Spleen (tissue), 7 donors: ENCODE results near the gene TDRD7.

Experiments
- CTCF ChIP-seq, 11 experiments: fragments of 200-600 bp in 7 of 11; fragments of 450-650 bp in 4 of 11; sonication (generic) in 4 of 11; IDR thresholded peaks in 8 of 11; conservative IDR thresholded peaks in 3 of 11; 1 replicate in 7 of 11; 2 replicates in 4 of 11; pipeline versions ENCODE4 v1.4.0 to v1.8.0; 2016 to 2021; ENCODE audit warnings: antibody characterized with exemption in 11 of 11, inconsistent platforms in 4 of 11, mild to moderate bottlenecking in 1 of 11
- POLR2A ChIP-seq, 3 donors: fragments of 450-650 bp; IDR thresholded peaks; one replicate each; pipeline ENCODE4 v1.5.1; 2017; ENCODE audit warnings: antibody characterized with exemption in 3 of 3, mild to moderate bottlenecking in 1 of 3
- donor health status: DM: no; HTN: no; CAD: no; lungs with moderate emphysema.
- donor health status: DM: no; HTN: no; CAD: no.
- donor health status: DM: no; HTN: no; CAD: no.

- TF ChIP-seq CTCF (IDR thresholded peaks at IDR 0.05 in 8 of 11, conservative IDR thresholded peaks at IDR 0.05 in 3 of 11) (no peak), POLR2A (IDR thresholded peaks at IDR 0.05) (no peak)
These were observed 25.2 kb downstream of the TDRD7 start for GRCh38 chr9:97437051-97437600.
